ENCODE results near the gene RNF10. TPM values are rescaled to one million over a fixed set of nuclear protein-coding genes. Genes with fewer than 3 reads are reported as not detected.
"Not testable (repeated sequence)": the region's sequence is repeated elsewhere in the genome, so short reads cannot be mapped to it uniquely, and the experiment has no call there.

RNF10 gene
- total RNA-seq, 1 donor from 2014 or later = 236 TPM

DNA sequence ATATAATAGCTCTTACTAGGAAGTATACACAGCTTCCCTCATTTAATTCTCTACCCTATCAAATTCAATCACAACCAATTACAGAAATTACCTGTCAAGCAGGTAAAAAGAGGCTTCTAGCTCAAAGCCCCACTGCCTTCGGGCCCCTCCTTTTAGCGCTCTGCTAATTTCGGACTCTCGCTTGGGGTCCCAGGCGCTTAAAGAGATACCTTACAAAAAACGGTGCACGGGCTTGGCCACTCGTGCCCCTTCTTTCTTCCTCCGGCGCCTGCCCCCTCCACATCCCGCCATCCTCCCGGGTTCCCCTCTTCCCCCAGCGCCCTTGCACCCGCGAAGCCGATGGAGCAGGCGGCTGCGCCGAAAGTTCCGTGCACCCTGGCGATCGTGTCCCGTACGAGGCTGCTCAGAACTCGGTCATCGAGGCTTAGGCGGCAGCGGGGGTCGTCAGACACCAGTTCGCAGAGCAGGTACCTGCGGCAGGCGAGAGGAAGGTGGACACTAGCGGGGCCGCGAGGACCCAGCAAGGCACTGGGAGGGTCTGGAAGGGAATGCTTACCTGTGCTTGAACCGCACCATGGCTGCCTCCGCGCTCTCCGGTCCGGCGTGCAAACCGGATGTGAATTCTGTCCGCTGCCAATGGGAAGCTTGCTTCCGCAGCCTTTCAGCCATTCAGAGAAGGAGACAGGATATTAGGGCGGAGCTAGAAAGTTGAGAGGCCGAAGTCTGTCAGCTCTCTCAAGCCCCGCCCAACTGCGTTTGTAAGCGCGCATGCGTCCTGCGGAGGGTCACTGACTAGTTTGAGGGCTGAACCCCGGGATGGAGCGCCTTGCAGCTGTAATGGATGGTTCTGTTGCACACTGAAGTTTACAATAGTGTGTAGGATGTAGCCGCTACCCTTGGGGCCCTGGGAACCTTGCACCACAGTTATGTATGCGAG is 46.9 kb downstream of the RNF10 start, which contains the start of gene POP5:
Gene POP5 (minus strand): TSS at position 616 of the 937 bp plus-strand sequence. CDS start 40 bp downstream, at position 576.
- DNase-seq (ENCODE audit: low spot score) = peak; percentile 97

DNA sequence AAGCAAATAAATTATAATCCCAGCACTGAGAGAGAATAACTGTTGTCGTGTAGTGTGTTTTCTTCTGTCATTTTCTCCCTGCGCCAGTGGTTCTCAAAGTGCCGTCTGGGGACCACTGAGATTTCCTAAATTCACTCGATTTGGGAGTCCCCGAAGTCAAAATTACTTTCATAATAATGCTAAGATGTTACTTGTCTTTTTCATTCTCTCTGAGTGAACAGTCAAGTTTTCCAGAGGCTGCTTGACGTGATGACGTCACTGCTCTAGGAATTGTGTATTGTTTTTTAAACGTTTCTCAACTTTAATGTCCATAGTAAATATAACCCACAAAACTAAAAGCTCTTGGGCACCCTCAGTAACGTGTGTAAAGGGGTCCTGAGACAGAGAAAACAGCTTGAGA is 47.8 kb downstream of the RNF10 start:
- DNase-seq (ENCODE audit: low spot score) = no peak

DNA sequence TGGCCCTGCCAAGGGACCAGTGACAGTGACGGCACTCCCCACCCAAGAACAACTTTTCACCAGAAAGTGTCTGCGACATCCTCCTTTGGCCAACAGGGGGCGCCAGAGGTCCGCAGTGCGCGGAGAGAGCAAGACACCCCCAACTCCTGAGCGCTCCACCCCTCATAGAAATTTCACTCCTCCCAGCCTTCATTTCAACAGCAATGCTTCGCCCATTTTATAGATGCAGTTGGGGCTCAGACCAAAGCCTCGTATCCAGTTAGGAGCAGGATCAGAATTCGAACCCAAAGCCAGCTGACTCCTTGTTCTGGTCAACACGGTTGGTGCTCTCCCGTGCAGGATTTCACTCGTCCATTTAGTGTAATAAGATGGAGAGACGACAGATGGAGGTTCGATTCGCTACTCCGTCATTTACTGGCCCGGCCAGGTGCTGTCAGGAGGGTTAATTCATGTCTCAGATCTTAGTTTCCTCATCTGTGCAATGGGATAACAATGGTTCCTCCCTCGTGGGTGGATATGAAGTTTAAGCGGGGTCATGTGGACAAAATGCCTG is 49.4 kb downstream of the RNF10 start:
- DNase-seq (ENCODE audit: low spot score) = peak; percentile 80

DNA sequence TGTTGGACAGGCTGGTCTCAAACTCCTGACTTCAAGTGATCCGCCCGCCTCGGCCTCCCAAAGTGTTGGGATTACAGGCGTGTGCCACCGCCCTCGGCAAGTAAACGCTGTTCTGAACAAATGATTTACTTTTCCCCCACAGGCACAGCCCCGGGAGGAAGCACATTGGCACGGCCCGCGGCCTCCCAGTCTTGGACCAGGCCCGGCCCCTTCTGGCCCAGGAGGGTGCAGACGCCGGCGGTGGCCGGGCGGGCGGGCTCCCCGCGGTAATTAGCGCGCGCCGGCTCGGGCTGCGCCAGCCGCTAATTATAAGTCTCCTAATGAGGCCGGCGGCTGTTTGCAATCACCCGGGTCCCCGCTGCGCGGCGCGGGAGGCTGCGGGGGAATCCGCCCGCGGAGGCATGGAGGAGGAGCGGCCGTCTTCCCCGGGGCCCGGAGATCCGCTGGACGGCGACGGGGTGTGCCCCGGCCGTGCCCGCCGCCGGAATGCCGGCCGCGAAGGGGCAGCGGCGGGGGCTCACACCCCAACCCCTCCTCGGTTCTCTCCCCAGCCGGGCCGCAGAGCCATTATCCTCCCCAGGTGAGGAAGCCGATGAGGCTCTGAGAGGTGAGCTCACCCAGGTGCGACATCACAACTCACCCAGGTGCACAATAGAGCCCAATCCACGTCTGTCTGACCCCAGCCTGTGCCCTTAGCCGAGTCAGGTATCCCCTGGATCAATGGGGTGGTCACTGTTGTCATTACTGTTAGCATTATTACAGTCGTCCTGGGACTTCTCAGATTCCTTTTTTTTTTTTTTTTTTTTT is 50.4 kb downstream of the RNF10 start:
- DNase-seq (ENCODE audit: low spot score) = peak; percentile 54

DNA sequence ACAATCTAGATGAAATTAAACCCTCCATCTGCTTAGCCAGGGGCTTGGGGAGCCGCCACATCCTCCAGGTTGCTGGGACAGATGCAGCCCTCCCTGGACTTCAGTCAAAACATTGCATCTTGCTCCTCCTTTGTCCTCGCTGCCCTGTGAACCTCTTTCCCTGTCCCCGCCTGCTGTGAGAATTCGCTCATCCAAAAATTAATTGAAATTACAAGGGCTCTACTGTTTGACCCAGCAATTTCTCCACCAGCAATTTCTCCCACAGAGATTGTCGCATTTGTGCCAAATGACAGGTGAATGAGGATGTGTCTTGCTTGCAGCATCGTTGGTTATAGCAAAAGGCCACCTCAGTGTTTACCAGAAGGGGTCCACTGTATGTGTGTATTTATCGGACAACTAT is 52.0 kb downstream of the RNF10 start:
- no peak for DNase-seq (ENCODE audit: low spot score)

DNA sequence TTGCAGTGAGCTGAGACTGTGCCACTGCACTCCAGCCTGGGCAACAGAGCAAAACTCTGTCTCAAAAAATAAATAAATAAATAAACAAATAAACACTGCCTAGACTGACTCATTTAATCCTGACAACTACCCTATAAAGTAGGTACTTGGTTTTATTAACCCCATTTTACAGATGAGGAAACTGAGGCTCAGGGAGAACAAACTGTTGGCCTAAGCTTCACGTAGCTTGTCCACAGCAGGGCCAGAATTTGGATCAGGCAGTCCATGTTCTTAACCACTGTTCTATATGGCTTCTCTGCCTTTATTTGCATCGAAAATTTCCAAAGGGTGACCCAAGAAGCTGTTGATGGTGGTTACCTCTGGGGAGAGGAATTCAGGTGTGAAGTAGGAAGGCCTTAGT is 52.7 kb downstream of the RNF10 start:
- no peak for DNase-seq (ENCODE audit: low spot score)

DNA sequence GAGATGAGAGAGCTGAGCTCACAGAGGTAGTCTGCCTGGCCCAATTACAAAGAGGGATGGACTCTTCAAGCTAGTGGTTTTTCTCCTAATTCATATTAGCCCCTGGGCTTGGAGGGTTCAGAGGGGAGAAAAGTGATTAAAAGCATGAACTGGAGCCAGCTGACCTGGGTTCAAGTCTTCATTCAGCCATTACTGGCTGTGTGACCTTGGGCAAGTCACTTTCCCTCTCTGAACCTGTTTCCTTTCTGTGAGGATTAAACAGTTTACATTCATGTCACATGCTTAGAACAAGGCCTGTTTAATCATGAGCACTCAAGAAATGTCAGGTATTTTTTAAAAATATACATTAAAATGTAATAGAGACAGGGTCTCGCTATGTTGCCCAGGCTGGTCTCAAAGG is 54.2 kb downstream of the RNF10 start:
- no peak for DNase-seq (ENCODE audit: low spot score)

DNA sequence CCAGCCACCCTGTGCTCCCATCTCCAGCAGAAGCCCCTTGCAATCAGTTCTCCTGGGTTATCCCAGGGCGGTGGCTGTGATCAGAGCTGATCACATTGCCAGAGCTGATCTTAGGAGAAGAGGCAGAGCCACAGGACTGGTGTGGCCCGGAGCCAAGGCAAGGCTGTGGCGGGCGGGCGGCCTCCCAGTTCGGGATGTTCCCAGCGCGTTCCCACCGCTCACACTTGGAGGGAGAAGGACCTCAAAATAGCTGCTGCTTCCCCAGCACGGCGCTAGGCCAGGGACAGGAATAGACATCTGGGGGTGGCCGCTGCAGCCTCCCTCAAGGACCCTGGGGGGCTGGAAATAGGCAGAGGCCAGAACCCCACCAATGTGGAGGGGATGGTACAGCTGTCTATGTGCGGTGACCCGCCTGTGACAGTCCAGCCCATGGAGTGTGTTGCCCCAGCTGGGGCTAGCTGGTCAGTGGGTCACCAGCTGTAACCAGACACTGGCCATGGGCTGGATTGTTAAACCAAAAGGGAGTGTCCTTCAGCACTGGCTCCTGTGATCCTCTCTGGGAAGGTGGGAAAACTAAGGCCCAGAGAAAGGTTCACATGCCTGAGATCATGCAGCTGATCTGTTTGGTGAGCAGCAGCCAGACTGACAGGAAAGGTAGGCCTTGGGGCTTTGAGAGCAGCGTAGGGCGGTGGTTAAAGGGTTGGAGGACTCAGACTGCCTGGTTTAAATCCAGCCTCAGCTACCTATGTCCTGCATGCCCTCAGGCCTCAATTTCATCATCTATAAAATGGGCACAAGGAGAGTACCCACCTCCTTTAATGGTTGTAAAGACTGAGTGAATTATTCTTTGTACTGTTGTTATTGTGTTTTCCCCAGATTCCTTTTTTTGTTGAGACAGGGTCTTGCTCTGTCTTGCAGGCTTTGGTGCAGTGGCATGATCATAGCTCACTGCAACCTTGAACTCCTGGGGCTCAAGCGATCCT is 55.1 kb downstream of the RNF10 start:
- DNase-seq (ENCODE audit: low spot score) = no peak

DNA sequence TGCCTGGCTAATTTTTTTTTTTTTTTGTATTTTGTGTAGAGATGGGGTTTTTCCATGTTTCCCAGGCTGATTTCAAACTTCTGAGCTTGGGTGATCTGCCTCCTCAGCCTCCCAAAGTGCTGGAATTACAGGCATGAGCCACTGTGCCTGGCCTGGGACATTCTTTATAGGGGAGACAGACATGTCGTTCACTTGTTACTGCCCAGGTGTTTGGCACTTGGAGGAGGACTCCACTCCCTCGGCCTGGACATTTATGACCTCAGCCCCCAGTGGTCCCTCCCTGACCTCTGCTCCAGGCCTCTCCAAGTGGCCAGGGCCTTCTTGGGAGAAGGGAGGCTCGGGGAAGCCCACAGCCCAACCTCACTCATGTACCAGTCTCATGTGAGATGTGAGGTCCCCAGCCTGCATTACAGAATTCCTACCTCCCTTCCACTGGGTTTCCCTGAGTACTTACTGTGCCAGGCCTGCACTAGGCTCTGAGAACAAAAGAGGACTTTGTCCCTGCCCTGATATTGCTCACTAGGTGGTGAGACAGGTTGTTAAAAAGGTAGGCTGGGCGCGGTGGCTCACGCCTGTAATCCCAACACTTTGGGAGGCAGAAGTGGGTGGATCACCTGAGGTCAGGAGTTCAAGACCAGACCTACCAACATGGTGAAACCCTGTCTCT is 56.7 kb downstream of the RNF10 start:
- DNase-seq (ENCODE audit: low spot score) = no peak

DNA sequence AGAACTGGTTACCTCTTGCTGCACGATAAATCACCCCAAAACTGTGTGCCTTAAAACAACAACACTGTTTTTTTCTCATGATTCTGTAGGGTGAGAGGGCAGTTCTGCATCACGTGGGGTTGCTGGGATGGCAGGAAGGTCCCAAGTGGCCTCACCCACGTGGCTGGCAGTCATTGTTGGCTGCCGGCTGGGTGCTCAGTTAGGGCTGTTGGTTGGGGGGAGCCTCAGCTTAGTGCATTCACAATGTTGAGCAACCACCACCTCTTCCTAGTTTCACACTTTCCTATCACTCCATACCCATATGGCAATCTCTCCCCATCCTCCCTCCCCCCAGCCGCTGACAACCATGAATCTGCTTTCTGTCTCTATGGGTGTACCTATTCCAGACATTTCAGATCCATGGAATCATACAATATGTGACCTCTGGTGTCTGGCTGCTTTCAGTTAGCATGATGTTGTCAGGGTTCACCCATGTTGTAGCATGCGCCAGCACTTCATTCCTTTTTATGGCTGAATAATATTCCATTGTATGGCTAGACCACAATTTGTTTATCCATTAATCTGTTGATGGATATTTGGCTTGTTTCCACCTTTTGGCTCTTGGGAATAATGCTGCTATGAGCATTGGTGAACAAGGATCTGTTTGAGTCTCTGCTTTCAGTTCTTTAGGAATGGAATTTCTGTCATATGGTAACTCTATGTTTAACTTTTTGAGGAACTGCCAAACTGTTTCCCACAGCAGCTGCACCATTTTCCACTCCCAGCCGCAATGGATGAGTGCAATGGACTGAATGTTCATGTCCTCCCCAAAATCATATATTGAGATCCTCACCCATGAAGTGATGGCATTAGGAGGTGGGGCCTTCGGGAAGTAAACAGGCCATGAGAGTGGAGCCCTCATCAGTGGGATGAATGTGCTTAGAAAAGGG is 58.2 kb downstream of the RNF10 start:
- no peak for DNase-seq (ENCODE audit: low spot score)

DNA sequence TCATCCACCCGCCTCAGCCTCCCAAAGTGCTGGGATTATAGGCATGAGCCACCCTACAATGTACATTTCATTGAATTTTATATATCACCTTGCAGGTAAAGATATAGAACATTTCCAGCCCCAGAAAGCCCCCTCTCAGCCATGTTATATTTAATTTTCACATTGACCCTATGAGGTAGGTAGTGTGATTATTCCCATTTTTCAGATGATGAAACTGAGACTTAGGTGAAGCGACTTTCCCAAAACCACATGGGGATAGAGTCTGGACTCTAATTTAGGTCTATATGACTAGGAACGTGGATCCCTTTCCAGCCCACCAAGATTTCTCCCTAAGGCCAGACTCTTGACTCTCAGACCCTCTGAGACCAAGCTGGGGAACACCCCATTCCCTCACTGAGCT is 62.7 kb downstream of the RNF10 start:
- DNase-seq (ENCODE audit: low spot score) = no peak

DNA sequence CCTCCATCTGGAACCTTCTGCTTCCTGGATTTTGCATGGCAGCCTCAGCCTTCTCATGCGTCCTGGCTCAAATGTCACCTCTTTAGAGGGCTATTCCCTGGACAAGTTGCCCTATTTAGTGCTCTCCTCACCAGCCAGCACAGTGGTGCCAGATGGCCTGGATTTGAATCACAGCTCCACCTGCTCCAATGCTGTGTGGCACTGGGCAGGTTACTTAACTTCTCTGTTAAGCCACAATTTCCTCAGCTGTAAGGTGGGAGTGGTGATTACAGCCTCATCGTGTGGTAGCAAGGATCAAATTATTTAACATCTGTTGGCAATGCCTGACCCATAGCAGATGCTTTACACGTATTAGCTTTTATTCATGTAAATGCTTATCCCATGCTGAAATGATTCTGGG is 63.7 kb downstream of the RNF10 start:
- no peak for DNase-seq (ENCODE audit: low spot score)

DNA sequence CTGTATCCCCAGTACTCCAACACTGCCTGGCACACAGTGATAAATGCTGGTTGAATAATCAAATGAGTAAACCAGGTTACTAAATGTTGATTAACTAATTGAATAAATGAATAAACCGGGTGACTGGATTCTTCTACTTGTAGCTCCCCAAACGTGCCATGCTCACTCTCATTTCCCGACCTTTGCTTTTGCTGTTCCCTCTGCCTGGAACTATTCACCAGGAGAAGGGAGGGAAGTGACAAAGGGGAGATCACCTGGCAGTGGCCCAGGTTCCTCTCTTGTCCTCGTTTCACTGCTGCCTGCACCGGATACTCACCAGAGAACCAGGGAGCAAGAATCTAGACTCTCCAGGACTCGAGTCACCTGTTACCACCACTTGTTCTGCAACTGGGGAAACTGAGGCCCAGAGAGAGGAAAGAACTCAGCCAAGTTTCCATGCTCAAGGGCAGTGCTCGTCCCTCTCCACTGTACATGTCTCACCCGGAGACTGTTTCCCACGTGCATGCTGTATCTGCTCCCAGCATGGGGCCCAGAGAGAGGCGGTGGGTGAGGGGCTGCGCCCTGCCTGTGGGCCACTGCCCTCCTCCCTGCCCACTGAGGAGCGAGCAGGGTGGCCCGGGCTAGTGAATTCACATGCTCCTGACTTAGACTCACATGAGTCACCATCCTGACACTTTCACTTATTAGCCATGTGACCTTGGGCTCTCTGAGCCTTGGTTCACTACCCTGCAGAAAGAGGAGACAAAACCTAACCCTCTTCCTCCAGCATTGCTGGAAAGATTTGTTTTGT is 64.7 kb downstream of the RNF10 start:
- DNase-seq (ENCODE audit: low spot score) = no peak

DNA sequence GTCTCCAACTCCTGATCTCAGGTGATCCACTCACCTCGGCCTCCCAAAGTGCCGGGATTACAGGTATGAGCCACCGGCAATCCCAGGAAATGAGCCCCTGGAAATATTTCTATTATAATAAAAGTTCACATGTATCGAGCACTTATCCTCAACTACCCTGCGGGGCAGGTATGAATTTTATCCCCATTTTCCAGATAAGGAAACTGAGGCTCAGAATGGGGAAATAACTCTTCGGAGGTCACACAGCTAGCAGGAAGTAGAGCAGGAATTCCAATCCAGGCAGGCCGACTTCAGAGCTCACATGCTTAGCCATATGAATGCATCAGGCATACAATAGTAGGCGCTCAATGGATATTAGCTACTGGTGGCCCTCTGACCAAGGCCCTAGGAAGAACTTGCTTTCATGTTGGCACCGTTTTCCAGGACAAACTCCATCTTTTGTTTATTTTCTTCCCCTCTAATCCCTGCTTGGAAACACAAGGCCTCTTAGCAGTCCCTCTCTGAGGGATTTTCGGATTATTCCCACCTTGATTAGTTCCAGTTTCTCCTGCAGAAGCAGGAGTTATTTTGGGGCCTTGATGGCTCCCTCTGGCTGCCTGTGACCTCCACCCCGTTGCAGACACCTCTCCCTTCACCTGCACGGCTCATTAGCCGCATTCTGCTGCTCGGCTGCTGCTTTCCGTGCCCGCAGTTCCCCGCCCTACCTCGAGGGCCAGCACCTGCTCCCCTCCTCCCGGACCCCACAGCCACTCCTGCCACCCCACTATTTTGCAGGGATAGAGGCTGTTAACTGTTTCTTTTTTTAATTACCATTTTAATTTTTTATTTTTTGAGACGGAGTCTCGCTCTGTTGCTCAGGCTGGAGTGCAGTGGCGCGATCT is 65.8 kb downstream of the RNF10 start:
- DNase-seq (ENCODE audit: low spot score) = no peak

DNA sequence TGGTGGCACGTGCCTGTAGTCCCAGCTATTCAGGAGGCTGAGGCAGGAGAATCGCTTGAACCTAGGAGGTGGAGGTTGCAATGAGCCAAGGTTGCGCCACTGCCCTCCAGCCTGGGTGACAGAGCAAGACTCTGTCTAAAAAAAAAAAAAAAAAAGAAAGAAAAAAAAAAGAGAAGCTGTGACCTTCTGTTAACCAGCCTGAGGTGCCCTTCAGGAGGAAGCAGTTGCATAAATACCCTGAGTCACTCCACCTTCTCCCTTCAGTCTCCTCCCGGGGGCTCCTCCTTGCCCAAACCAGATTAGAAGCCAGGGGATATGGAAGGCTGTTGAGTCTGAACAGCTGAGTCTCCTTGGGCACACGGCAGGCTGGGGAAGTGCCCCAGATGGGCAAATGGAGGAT is 68.3 kb downstream of the RNF10 start:
- not testable (repeated sequence) for DNase-seq (ENCODE audit: low spot score)

DNA sequence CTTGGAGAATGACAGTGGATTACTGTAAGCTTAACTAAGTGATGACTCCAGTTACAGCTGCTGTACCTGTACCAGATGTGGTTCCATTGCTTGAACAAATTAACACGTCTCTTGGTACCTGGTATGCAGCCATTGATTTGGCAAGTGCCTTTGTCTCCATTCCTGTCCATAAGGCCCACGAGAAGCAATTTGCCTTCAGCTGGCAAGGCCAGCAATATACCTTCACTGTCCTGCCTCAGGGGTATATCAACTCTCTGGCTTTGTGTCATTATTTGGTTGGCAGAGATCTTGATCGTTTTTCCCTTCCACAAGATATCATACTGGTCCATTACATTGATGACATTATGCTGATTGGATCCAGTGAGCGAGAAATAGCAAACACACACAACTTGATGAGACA is 76.4 kb downstream of the RNF10 start:
- DNase-seq (ENCODE audit: low spot score) = no peak

DNA sequence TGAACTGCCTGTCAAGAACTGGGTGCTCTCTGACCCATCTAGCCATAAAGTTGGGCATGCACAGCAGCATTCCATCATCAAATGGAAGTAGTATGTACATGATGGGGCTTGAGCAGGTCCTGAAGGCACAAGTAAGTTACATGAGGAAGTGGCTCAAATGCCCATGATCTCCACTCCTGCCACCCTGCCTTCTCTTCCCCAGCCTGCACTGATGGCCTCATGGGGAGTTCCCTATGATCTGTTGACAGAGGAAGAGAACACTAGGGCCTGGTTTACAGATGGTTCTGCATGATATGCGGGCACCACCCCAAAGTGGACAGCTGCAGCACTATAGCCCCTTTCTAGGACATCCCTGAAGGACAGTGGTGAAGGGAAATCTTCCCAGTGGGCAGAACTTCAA is 77.4 kb downstream of the RNF10 start:
- not testable (repeated sequence) for DNase-seq (ENCODE audit: low spot score)

DNA sequence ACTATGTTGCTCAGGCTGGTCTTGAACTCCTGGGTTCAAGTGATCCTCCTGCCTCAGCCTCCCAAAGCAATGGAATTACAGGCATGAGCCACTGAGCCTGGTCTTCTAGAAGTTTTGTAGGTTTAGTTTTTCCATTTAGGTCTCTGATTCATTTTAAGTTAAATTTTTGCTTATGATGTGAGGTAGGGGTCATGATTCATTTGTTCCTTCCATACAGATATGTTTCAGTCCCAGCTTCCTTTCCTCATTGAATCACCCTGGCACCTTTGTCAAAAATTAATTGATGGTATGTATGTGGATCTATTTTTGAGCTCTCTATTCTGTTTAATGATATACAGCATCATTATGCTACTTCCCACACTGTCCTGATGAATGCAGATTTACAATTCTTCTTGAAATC is 80.7 kb downstream of the RNF10 start:
- DNase-seq (ENCODE audit: low spot score) = no peak
